Mesothelial cell of epicardium (in vitro differentiated cells): ENCODE data around the gene EIF2S2. TPM values are rescaled to one million over a fixed set of nuclear protein-coding genes. Genes with fewer than 3 reads are reported as not detected.

Experiments
- DNase-seq, 2 experiments: peaks; one replicate each; pipeline ENCODE4 v3.0.0; 2021; ENCODE audit warnings: low spot score in 2 of 2; ENCODE audit not compliant: unreplicated experiment in 2 of 2
- H3K27ac Mint-ChIP-seq: 2 replicates; pipeline ENCODE4 v1.8.0; 2021; ENCODE audit warnings: mixed read lengths
- H3K27me3 Mint-ChIP-seq: 2 replicates; pipeline ENCODE4 v1.8.0; 2021; ENCODE audit warnings: low read depth, mixed read lengths
- H3K36me3 Mint-ChIP-seq: 2 replicates; pipeline ENCODE4 v1.8.0; 2021; ENCODE audit warnings: mixed read lengths
- H3K4me1 Mint-ChIP-seq: 2 replicates; pipeline ENCODE4 v1.8.0; 2021; ENCODE audit warnings: mixed read lengths
- H3K4me3 Mint-ChIP-seq: 2 replicates; pipeline ENCODE4 v1.8.0; 2021; ENCODE audit warnings: mild to moderate bottlenecking, moderate library complexity, mixed read lengths
- H3K9me3 Mint-ChIP-seq: 2 replicates; pipeline ENCODE4 v1.8.0; 2021; ENCODE audit warnings: mixed read lengths
- CTCF ChIP-seq: fragments of 200-600 bp; sonication (generic); IDR thresholded peaks from one replicate; pipeline ENCODE4 v1.5.0; 2021; ENCODE audit warnings: antibody characterized with exemption; ENCODE audit not compliant: unreplicated experiment
- total RNA-seq: library from RNA; stranded (reverse); gene quantifications from 3 replicates; pipeline ENCODE4 v1.2.1, GENCODE V29; 2021

Gene EIF2S2
- total RNA-seq, 1 donor from 2014 or later: 45.5 TPM

- no peak for DNase-seq
- Mint-ChIP-seq H3K9me3 (no peaks in the 10 kb centered on the region), H3K4me1 (peaks cover 6% of the 10 kb centered on the region), H3K4me3 (no peak overlapping the region), H3K27ac (peak overlapping the region; percentile 30), H3K27me3 (no peaks in the 10 kb centered on the region), H3K36me3 (peaks cover 33% of the 10 kb centered on the region)
- no peak for TF ChIP-seq CTCF
Measured at GRCh38 chr20:34083781-34084180, 28.3 kb downstream of the EIF2S2 start.

GRCh38 chr20:34083137-34083536, 28.9 kb downstream of the EIF2S2 start:
- no peak for TF ChIP-seq CTCF
- H3K27ac Mint-ChIP-seq: peak overlapping the region; percentile 36
- H3K9me3 Mint-ChIP-seq: no peaks in the 10 kb centered on the region
- no peak overlapping the region for H3K4me3 Mint-ChIP-seq
- no peak for DNase-seq
- no peaks in the 10 kb centered on the region for H3K27me3 Mint-ChIP-seq
- H3K4me1 Mint-ChIP-seq: peaks cover 6% of the 10 kb centered on the region
- peaks cover 31% of the 10 kb centered on the region for H3K36me3 Mint-ChIP-seq

GRCh38 chr20:34082232-34082887, 29.7 kb downstream of the EIF2S2 start:
- Mint-ChIP-seq H3K9me3 (no peaks in the 10 kb centered on the region), H3K27ac (no peak overlapping the region), H3K27me3 (no peaks in the 10 kb centered on the region), H3K36me3 (peaks cover 30% of the 10 kb centered on the region), H3K4me3 (no peak overlapping the region), H3K4me1 (peaks cover 6% of the 10 kb centered on the region)
- DNase-seq: no peak
- no peak for TF ChIP-seq CTCF

- H3K9me3 Mint-ChIP-seq: no peaks in the 10 kb centered on the region
- no peak overlapping the region for H3K27ac Mint-ChIP-seq
- H3K4me3 Mint-ChIP-seq: no peak overlapping the region
- H3K27me3 Mint-ChIP-seq: no peaks in the 10 kb centered on the region
- peaks cover 6% of the 10 kb centered on the region for H3K4me1 Mint-ChIP-seq
- no peak for DNase-seq
- peaks cover 31% of the 10 kb centered on the region for H3K36me3 Mint-ChIP-seq
- TF ChIP-seq CTCF: no peak
Measured at GRCh38 chr20:34079818-34080217, 32.2 kb downstream of the EIF2S2 start.

GRCh38 chr20:34078540-34078939, 33.5 kb downstream of the EIF2S2 start:
- no peak overlapping the region for H3K27ac Mint-ChIP-seq
- no peak for DNase-seq
- H3K27me3 Mint-ChIP-seq: no peaks in the 10 kb centered on the region
- H3K4me1 Mint-ChIP-seq: peaks cover 6% of the 10 kb centered on the region
- H3K36me3 Mint-ChIP-seq: peaks cover 26% of the 10 kb centered on the region
- no peak overlapping the region for H3K4me3 Mint-ChIP-seq
- no peak for TF ChIP-seq CTCF
- H3K9me3 Mint-ChIP-seq: no peaks in the 10 kb centered on the region

- H3K9me3 Mint-ChIP-seq: no peaks in the 10 kb centered on the region
- H3K4me1 Mint-ChIP-seq: no peaks in the 10 kb centered on the region
- H3K4me3 Mint-ChIP-seq: no peak overlapping the region
- TF ChIP-seq CTCF: no peak
- H3K27ac Mint-ChIP-seq: no peak overlapping the region
- no peak for DNase-seq
- peaks cover 26% of the 10 kb centered on the region for H3K36me3 Mint-ChIP-seq
- H3K27me3 Mint-ChIP-seq: no peaks in the 10 kb centered on the region
Measured at GRCh38 chr20:34076952-34077351, 35.1 kb downstream of the EIF2S2 start.
